ENCODE results near the gene CAMSAP2. TPM values are rescaled to one million over a fixed set of nuclear protein-coding genes. Genes with fewer than 3 reads are reported as not detected.
A peak's percentile ranks its signal among the peaks of the same experiment; 100 is the strongest.
"Not testable (repeated sequence)": the region's sequence is repeated elsewhere in the genome, so short reads cannot be mapped to it uniquely, and the experiment has no call there.

CAMSAP2 gene
- total RNA-seq, 1 donor from 2014 or later = 130 TPM

DNA sequence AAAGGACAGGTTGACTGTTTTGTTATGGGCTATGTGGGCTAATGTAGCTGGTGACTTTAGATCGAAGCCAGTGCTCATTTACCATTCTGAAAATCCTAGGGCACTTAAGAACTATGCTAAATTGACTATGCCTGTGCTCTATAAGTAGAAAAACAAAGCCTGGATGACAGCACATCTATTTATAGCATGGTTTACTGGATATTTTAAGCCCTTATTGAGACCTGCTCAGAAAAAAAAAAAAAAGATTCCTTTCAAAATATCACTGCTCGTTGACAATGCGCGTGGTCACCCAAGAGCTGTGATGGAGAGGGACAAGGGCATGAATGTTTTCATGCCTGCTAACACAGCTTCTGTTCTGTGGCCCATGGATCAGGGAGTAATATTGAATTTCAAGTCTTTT is 48.1 kb downstream of the CAMSAP2 start:
- DNase-seq = no peak

DNA sequence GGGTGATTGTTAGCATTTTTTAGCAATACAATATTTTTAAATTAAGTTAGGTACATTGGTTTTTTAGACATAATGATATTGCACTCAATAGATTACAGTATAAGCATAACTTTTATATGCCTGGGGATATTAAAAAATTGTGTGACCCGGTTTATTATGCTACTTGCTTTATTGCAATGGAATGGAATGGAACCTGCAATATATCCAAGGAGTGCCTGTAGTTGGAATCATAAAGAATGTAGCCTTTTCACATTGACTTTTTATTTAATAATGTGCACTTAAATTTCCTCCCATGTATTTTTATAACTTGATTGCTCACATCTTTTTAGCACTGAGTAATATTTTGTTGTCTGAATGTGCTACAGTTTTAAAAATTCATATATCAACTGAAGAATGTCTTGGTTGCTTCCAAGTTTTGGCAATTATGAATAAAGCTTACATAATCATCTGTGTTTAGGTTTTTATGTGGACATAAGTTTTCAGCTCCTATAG is 49.2 kb downstream of the CAMSAP2 start:
- DNase-seq = no peak

DNA sequence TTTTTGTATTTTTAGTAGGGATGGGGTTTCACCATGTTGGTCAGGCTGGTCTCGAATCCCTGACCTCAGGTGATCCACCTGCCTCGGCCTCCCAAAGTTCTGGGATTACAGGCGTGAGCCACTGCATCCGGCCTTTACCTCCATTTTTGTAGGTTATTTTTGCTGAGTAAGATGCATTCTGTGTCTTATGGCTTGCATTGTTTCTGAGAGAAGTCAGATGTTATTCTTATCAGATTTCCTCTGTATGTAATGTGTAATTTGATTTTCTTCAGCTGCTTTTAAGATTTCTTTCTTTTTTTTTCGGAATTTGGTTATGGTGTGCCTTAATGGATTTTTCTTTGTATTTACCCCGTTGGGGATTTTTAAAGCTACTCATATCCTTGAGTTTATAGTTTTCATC is 52.3 kb downstream of the CAMSAP2 start:
- not testable (repeated sequence) for DNase-seq

GRCh38 chr1:200793677-200794076 is 55.0 kb downstream of the CAMSAP2 start:
- DNase-seq = no peak

- no peak for DNase-seq
Observed at GRCh38 chr1:200794506-200795065, 55.9 kb downstream of the CAMSAP2 start.

GRCh38 chr1:200795156-200795555 is 56.5 kb downstream of the CAMSAP2 start:
- DNase-seq = no peak

DNA sequence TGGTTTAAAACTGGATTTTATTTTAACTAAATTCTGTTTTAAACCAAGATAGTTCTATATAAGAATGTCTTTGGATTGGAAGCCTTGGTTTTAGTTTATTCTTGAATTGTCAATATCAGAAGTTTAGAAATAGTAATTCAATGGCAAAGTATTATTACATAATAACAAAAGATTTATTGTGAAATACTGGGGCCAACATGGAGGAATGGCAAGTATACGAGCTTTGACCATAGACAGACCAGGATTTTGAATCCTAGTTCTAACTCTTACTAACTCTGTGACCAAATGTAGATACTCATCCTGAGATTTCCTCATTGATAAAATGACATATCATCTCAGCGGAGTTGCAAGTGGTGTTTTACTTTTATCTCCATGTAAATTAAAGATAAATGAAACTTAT is 63.3 kb downstream of the CAMSAP2 start:
- no peak for DNase-seq

DNA sequence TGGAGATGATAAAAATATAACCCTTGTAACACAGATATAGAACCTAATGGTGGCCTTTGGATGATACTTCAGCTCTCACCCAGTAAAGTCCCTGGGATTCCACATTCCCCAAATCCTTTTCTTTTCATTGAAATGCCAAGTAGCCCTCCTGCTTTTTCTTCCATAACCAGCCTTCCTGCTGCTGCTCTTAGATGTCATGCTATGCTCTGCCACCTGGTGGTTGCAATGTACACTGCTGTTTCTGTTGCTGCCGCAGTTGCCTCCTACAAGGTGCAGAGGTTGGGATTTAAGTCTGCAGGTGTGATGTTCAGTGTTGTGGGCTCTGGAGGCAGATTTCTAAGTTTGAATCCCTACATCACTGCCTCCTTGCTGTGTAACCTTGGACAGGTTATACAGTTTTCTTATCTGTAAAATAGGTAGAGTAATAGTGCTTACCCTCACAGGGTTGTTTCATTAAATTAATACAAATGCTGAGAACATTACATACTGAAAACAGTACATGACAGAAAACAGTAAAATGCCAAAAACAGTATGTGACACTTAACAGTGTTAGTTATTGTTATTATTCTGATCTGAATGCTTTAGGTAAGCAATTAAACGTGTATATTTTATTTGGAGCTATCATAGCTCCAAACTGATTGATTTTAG is 64.3 kb downstream of the CAMSAP2 start:
- peak; percentile 55 for DNase-seq

- DNase-seq = no peak
Observed at GRCh38 chr1:200805719-200806118, 67.0 kb downstream of the CAMSAP2 start.

GRCh38 chr1:200808846-200809245 is 70.2 kb downstream of the CAMSAP2 start:
- DNase-seq = no peak

GRCh38 chr1:200811704-200812103 is 73.0 kb downstream of the CAMSAP2 start:
- DNase-seq = no peak

DNA sequence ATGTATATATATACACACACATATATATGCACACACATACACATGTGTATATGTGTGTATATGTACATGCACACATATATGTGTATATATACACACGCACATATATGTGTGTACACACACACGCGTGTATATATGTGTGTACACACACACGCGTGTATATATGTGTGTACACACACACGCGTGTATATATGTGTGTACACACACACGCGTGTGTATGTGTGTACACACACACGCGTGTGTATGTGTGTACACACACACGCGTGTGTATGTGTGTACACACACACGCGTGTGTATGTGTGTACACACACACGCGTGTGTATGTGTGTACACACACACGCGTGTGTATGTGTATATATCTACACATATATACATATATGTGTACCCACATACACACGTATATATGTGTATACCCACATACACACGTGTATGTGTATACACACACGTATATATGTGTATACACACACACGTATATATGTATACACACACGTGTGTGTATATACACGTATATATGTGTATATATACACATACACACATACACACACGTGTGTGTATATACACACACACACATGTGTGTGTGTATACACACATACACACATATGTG is 78.0 kb downstream of the CAMSAP2 start:
- DNase-seq = not testable (repeated sequence)

DNA sequence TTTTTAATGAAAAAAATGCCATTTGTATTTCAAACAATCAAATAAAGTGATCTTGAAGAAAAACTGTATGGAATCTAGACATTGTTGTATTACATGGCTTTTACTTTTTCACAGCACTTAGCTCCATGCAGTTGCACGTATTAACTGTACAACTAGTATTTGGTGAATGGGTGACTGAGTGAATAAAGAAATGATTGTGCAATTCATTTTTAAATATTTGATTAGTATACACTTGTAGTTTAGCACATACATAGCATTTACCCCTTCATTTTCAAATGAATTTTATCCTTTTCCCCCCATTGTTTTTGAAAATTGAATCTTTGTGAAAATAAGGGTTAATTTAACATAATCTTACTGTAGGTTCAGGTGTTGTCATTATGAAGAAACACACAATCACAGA is 79.6 kb downstream of the CAMSAP2 start:
- DNase-seq = no peak

DNA sequence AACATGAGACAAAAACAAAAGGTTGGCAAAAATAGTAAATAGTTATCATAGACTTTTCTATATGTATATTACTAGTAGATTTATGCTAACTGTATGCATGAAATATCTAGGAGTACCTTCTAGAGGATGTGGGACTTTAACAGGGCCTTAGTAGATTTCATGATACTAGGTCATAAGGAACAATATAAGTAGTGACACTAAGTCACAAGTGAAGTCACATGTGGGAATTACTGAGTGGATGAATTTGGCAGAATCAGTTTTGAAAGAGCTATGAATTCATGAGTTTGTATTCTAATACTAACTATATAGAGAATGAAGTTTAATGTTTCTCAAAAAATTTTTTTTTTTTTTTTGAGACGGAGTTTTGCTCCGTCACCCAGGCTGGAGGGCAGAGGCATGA is 81.0 kb downstream of the CAMSAP2 start:
- DNase-seq = no peak

DNA sequence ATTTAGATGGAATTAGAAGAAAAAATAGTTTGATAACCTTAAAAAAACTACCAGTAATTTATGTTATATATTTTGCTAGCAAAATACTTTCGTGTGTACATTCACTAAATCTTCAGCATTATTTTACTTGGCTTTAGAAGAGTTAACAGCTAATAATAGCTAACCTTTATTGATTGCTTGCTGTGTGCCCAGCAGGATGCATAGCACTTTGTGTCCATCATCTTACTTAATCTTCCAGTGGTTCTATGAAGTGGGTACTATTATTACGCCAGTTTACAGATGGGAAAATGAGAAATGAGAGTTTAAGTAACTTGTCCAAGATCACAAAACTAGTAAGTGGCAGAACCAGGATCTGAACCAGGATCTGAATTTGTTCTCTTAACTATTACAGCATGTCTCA is 92.4 kb downstream of the CAMSAP2 start:
- DNase-seq = no peak

DNA sequence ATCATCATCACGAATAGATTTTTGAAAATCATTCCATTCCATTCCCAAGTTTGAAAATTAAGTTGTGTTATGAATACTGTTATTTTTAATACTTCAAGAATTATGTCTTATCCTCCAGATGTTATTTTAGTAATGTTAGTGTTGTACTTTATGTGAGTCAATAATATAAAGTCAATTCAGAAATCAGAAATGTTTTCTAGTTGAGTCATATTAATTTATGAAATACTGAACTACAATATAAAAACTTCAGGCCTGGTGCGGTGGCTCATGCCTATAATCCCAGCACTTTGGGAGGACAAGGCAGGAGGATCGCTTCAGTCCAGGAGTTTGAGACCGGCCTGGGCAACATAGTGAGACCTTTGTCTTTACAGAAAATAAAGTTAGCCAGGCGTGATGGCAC is 95.7 kb downstream of the CAMSAP2 start:
- no peak for DNase-seq

- DNase-seq = no peak
Observed at GRCh38 chr1:200836213-200836612, 97.5 kb downstream of the CAMSAP2 start.

DNA sequence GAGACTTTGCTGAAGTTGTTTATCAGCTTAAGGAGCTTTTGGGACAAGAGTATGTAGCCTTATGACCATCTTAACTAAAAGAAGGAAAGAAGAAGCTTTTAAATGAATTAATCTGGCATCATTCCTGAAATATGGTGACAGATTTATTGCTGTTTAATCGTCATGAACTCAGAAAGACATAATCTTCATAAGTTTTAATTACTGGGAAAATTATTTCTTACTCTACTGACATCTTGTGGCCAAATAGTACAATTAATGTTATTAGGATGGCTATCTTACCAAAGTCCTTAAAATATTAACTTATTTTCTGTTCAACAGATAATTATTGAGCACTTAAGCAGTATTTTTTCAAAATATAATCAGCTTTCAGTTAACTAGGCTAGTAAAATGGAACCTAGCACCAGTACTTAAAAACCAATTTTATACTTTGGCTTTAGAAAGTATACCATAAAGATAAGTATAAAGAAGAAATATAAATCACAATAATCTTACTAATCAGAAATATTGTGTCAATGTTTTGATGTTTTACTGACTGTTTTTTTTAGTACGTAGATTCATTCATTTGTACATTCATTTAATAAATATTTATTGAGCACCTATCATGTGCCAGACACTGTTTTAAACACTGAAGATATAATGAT is 99.4 kb downstream of the CAMSAP2 start:
- no peak for DNase-seq

DNA sequence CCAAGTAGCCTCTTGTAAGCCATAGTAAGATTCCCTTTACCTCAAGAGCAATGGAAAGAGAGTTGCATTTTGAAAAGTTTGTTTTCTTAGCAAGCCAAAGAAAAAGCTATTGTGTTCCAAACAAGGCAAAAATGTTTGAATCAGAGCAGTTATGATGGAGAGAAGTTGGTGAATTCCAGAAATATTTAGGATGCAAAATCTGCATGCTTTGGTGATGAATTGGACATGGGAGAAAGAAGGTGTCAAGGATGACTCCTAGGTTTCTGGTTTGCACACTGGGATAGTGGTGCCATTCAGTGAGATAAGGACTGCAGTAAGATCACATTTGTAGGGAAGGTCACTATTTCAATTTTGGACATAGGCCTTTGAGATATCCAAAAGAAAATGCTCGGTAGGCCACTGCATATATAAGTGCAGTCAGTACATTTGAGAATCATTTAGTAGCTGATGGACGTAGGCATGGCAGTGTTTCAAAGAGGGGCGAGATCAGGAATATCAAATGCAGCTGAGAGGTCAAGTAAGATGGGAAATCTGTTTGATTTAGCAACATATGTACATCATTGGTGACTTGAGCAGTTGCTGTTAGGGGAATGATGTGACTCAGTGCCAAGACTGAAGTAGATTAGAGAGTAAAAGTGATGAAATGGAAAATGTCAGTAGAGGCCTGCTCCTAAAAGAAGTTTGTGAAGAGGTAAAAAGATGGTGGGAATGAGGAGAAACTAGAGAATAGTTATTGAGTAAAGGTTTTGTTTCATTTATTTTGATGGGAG is 100.2 kb downstream of the CAMSAP2 start:
- no peak for DNase-seq

- no peak for DNase-seq
Observed at GRCh38 chr1:200845360-200845759, 106.7 kb downstream of the CAMSAP2 start.

GRCh38 chr1:200846398-200846797 is 107.7 kb downstream of the CAMSAP2 start:
- DNase-seq = no peak

DNA sequence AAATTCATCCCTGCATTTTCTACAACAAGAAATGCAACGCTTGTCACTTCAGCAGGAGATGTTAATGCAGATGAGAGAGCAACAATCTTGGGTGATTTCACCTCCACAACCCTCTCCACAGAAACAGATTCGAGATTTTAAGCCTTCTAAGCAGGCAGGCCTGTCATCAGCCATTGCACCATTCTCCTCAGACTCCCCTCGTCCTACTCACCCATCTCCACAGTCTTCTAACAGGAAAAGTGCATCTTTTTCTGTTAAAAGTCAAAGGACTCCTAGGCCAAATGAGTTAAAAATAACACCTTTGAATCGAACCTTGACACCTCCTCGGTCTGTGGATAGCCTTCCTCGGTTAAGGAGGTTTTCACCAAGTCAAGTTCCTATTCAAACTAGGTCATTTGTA is 110.7 kb downstream of the CAMSAP2 start:
- no peak for DNase-seq

GRCh38 chr1:200850554-200850953 is 111.9 kb downstream of the CAMSAP2 start:
- DNase-seq = no peak
